Measurements from ENCODE around the gene GRM7.

DNA sequence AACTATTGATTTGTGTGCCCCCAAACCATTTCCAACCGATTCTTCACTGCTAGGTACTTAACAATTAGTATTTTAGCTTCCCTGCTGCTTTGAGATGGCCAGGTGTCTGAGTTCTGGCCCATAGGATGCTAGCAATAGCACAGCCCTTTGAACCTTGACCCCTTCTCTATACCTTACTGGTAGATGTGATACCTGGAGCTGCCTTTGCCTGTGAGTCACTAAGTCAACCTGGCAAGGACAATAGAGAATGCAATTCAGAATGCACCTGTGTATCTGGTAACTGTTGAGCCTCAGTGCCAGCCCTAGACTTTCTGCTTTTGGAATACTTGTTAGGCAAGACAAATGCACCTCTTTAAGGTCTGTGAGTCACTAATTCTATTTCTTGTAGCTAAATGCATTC is 467.4 kb downstream of the GRM7 start:
- TF ChIP-seq, protein P1, sequence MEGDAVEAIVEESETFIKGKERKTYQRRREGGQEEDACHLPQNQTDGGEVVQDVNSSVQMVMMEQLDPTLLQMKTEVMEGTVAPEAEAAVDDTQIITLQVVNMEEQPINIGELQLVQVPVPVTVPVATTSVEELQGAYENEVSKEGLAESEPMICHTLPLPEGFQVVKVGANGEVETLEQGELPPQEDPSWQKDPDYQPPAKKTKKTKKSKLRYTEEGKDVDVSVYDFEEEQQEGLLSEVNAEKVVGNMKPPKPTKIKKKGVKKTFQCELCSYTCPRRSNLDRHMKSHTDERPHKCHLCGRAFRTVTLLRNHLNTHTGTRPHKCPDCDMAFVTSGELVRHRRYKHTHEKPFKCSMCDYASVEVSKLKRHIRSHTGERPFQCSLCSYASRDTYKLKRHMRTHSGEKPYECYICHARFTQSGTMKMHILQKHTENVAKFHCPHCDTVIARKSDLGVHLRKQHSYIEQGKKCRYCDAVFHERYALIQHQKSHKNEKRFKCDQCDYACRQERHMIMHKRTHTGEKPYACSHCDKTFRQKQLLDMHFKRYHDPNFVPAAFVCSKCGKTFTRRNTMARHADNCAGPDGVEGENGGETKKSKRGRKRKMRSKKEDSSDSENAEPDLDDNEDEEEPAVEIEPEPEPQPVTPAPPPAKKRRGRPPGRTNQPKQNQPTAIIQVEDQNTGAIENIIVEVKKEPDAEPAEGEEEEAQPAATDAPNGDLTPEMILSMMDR (IDR thresholded peaks at IDR 0.05) = no peak
- TF ChIP-seq POLR2A (IDR thresholded peaks at IDR 0.05) = no peak
- no peak for TF ChIP-seq POLR2AphosphoS5 (IDR thresholded peaks at IDR 0.05)
